22Rv1 (cell line): ENCODE measurements around the gene SUSD4.

ENCODE experiments used
- ZFX ChIP-seq: fragments of 450-650 bp; IDR thresholded peaks from 2 replicates; pipeline ENCODE4 v1.6.1; 2017; ENCODE audit warnings: antibody characterized with exemption, borderline replicate concordance
- TF ChIP-seq, protein P1 (sequence below): fragments of 450-650 bp; IDR thresholded peaks from 2 replicates; pipeline ENCODE4 v1.5.1; 2017; ENCODE audit warnings: mild to moderate bottlenecking

DNA sequence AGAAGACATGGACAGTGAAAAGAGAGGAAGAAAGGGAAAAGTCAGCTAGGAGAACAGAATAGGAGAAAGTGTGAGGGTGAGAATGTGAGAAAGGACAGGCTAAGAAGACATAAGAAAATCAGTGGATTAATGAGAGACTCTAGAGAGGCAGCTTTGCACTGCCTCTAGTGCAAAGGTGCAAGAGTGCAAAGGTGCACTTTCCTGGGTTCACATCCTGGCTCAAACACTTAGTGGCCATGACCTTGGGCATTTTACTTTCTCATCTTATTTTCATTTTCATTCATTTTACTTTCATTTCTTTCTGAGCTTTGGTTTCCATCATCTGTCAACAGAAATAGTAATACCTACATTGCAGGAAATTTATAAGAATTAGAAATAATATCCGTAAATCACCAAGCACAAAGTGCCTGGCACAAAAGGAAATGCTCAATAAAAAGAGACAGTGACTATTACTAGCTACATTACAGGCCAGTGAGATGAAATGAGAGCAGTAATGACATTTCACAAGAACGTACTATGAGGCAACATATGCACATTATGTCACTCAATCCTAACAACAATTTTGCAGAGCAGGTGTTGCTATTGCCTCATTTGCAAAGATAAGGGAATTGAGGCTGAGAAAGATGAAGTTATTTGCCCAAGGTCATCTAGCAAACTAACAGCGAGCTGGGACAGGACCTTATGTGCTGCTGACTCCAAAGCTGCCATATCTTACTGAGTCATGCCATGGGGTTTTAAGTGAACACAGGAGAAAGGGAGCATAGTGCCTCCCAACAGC lies 113.9 kb downstream of the SUSD4 start:
- TF ChIP-seq, protein P1, sequence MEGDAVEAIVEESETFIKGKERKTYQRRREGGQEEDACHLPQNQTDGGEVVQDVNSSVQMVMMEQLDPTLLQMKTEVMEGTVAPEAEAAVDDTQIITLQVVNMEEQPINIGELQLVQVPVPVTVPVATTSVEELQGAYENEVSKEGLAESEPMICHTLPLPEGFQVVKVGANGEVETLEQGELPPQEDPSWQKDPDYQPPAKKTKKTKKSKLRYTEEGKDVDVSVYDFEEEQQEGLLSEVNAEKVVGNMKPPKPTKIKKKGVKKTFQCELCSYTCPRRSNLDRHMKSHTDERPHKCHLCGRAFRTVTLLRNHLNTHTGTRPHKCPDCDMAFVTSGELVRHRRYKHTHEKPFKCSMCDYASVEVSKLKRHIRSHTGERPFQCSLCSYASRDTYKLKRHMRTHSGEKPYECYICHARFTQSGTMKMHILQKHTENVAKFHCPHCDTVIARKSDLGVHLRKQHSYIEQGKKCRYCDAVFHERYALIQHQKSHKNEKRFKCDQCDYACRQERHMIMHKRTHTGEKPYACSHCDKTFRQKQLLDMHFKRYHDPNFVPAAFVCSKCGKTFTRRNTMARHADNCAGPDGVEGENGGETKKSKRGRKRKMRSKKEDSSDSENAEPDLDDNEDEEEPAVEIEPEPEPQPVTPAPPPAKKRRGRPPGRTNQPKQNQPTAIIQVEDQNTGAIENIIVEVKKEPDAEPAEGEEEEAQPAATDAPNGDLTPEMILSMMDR: no peak
- no peak for TF ChIP-seq ZFX
